Measurements from ENCODE around the gene ZNF783.

ZNF783 gene

GRCh38 chr7:149252378-149252777 is 9.6 kb upstream of the ZNF783 start:
- Histone ChIP-seq H3K27ac (ENCODE audit: low read depth, low read length, poor library complexity, severe bottlenecking) (no peak overlapping the region), H3K36me3 (ENCODE audit: insufficient read depth, low read length) (peaks cover 59% of the 10 kb centered on the region), H3F3A (ENCODE audit: insufficient read depth, low read length) (no peaks in the 10 kb centered on the region), H2AFZ (ENCODE audit: low read length) (no peak overlapping the region), H3K27me3 (ENCODE audit: insufficient read depth, low read length) (no peaks in the 10 kb centered on the region), H3K9me3 (ENCODE audit: low read length) (no peaks in the 10 kb centered on the region), H3K79me2 (ENCODE audit: insufficient read depth, low read length) (peaks cover 3% of the 10 kb centered on the region; the same call in 1 of the 2 replicates), H3K9ac (ENCODE audit: low read length) (no peak overlapping the region), H3K4me3 (ENCODE audit: low read depth, low read length, poor library complexity, severe bottlenecking) (no peak overlapping the region), H4K20me1 (ENCODE audit: insufficient read depth, low read length) (no peaks in the 10 kb centered on the region), H3K4me1 (ENCODE audit: insufficient read depth, low read length, severe bottlenecking) (peaks cover 18% of the 10 kb centered on the region), H3K4me2 (ENCODE audit: low read length) (no peak overlapping the region), H3K9me2 (ENCODE audit: low read depth, low read length) (no peaks in the 10 kb centered on the region)
- no peak for TF ChIP-seq CTCF (IDR thresholded peaks at IDR 0.05; ENCODE audit: low read length)
- no peak for TF ChIP-seq EZH2 (IDR thresholded peaks at IDR 0.05; ENCODE audit: borderline replicate concordance, low read length)

- no peak overlapping the region for H3K27ac ChIP-seq (ENCODE audit: low read depth, low read length, poor library complexity, severe bottlenecking)
- H3K4me1 ChIP-seq (ENCODE audit: insufficient read depth, low read length, severe bottlenecking): peaks cover 6% of the 10 kb centered on the region
- H3K4me3 ChIP-seq (ENCODE audit: low read depth, low read length, poor library complexity, severe bottlenecking): no peak overlapping the region
- no peak for TF ChIP-seq EZH2 (IDR thresholded peaks at IDR 0.05; ENCODE audit: borderline replicate concordance, low read length)
- TF ChIP-seq CTCF (IDR thresholded peaks at IDR 0.05; ENCODE audit: low read length): no peak
- no peak overlapping the region for H2AFZ ChIP-seq (ENCODE audit: low read length)
- H3K79me2 ChIP-seq (ENCODE audit: insufficient read depth, low read length): no peaks in the 10 kb centered on the region
- no peak overlapping the region for H3K9ac ChIP-seq (ENCODE audit: low read length)
- H3K36me3 ChIP-seq (ENCODE audit: insufficient read depth, low read length): peaks cover 59% of the 10 kb centered on the region
- H3K9me2 ChIP-seq (ENCODE audit: low read depth, low read length): no peaks in the 10 kb centered on the region
- H3K9me3 ChIP-seq (ENCODE audit: low read length): no peaks in the 10 kb centered on the region
- H3K27me3 ChIP-seq (ENCODE audit: insufficient read depth, low read length): no peaks in the 10 kb centered on the region
- 0 out of 2 replicates have a peak, but pooled peaks cover 4% of the 10 kb centered on the region for H3F3A ChIP-seq (ENCODE audit: insufficient read depth, low read length)
- H4K20me1 ChIP-seq (ENCODE audit: insufficient read depth, low read length): no peaks in the 10 kb centered on the region
- no peak overlapping the region for H3K4me2 ChIP-seq (ENCODE audit: low read length)
Measured at GRCh38 chr7:149253665-149254064, 8.3 kb upstream of the ZNF783 start.

- no peak overlapping the region for H2AFZ ChIP-seq (ENCODE audit: low read length)
- no peak overlapping the region for H3K27ac ChIP-seq (ENCODE audit: low read depth, low read length, poor library complexity, severe bottlenecking)
- no peaks in the 10 kb centered on the region for H3K4me1 ChIP-seq (ENCODE audit: insufficient read depth, low read length, severe bottlenecking)
- H3K27me3 ChIP-seq (ENCODE audit: insufficient read depth, low read length): no peaks in the 10 kb centered on the region
- H3K4me3 ChIP-seq (ENCODE audit: low read depth, low read length, poor library complexity, severe bottlenecking): no peak overlapping the region
- no peaks in the 10 kb centered on the region for H3K79me2 ChIP-seq (ENCODE audit: insufficient read depth, low read length)
- H3K9me2 ChIP-seq (ENCODE audit: low read depth, low read length): no peaks in the 10 kb centered on the region
- no peaks in the 10 kb centered on the region for H3K9me3 ChIP-seq (ENCODE audit: low read length)
- no peak overlapping the region for H3K9ac ChIP-seq (ENCODE audit: low read length)
- peaks cover 59% of the 10 kb centered on the region for H3K36me3 ChIP-seq (ENCODE audit: insufficient read depth, low read length)
- H3K4me2 ChIP-seq (ENCODE audit: low read length): no peak overlapping the region
- 0 out of 2 replicates have a peak, but pooled peaks cover 4% of the 10 kb centered on the region for H3F3A ChIP-seq (ENCODE audit: insufficient read depth, low read length)
- TF ChIP-seq EZH2 (IDR thresholded peaks at IDR 0.05; ENCODE audit: borderline replicate concordance, low read length): no peak
- TF ChIP-seq CTCF (IDR thresholded peaks at IDR 0.05; ENCODE audit: low read length): no peak
- H4K20me1 ChIP-seq (ENCODE audit: insufficient read depth, low read length): no peaks in the 10 kb centered on the region
Measured at GRCh38 chr7:149254181-149254858, 7.7 kb upstream of the ZNF783 start.

All from OCI-LY1 (cell line).